ENCODE data around the gene PLEKHN1. TPM values are rescaled to one million over a fixed set of nuclear protein-coding genes. Genes with fewer than 3 reads are reported as not detected.

Gene PLEKHN1
- total and polyA plus RNA-seq, 2 of the 4 experiments (the other 2 are of a cell fraction) = 0.54 to 2.1 TPM

DNA sequence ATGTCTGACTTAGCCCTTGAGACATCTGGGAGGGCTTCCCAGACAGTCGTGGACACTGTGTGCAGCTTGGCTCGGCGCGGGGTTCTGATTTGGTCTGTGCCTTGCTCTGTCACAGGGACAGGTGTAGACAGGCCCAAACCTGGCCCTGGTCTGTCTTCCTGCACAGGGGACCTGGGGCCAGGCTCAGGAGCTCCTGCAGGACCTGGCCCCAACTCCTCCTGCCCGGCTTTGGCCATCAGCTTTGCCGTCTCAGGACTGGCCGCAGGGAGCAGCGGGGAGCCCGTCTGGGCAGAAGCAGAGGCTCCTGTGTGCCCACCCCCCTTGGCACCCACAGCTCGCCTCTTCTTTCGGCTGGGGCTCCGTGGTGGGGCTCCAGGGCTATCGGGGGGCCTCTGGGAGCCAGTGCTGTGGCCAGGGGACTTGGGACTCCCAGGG is 13.9 kb downstream of the PLEKHN1 start:
- in situ Hi-C loops (cut with MboI; ENCODE audit: low sequenced_read_pairs) = no loop called here
- DNase-seq = no peak

More for the DNA sequence above, 13.9 kb downstream of the PLEKHN1 start:
- H2BK15ac ChIP-seq (ENCODE audit: low read depth, low read length) = no peak overlapping the region
- H2AK5ac ChIP-seq (ENCODE audit: low read depth, low read length) = no peak overlapping the region
- peak overlapping the region; percentile 24 for H2AK9ac ChIP-seq (replicated peaks; ENCODE audit: low read depth, low read length, poor library complexity)
- intact Hi-C loops (cut with micrococcal nuclease) (loop anchor here (5.0 kb wide), 1 partner anchor 252 kb away; the partner anchor contains the start of genes B3GALT6 and SDF4), dilution Hi-C loops (cut with HindIII; ENCODE audit: low sequenced_read_pairs, unreplicated experiment) (no loop called here)
- no peaks in the 10 kb centered on the region for H3K36me3 ChIP-seq (ENCODE audit: control insufficient read depth, insufficient read depth, low read length)
- no peak overlapping the region for H3K4me2 ChIP-seq (ENCODE audit: low read depth, low read length)
- H2BK20ac ChIP-seq (ENCODE audit: low read depth, low read length) = no peak overlapping the region
- no peaks in the 10 kb centered on the region for H3K79me1 ChIP-seq (ENCODE audit: low read depth in 1 of 2, low read length in 2 of 2)
- H3K18ac ChIP-seq (ENCODE audit: low read depth, low read length) = no peak overlapping the region
- peaks cover 5% of the 10 kb centered on the region; the same call in 1 of the 2 replicates for H3K27me3 ChIP-seq (ENCODE audit: control insufficient read depth, insufficient read depth, low read length)
- no peaks in the 10 kb centered on the region for H3K9me3 ChIP-seq (ENCODE audit: control insufficient read depth, insufficient read depth, low read length)
- no TSS peak for BruUV-seq (replicated peaks)
- no peak overlapping the region for H4K5ac ChIP-seq (ENCODE audit: low read depth, low read length)
- TF ChIP-seq CHD1 (IDR thresholded peaks at IDR 0.05; ENCODE audit: low read depth, low read length) = no peak
- TF ChIP-seq MAFK (IDR thresholded peaks at IDR 0.05; ENCODE audit: low read depth, low read length) = no peak
- H2BK120ac ChIP-seq (ENCODE audit: low read depth, low read length) = no peak overlapping the region
- H4K91ac ChIP-seq (ENCODE audit: insufficient read depth, low read depth, low read length) = no peak overlapping the region
- no peak overlapping the region for H3K23ac ChIP-seq (ENCODE audit: low read depth, low read length)
- no peak overlapping the region for H3K27ac ChIP-seq (ENCODE audit: insufficient read depth, low read length)
- no peak overlapping the region for H3K4ac ChIP-seq (ENCODE audit: low read depth, low read length)
- ChIA-PET CTCF (interaction anchor here (1.2 kb wide), 1 partner anchor 84 kb away, joined by 3 read pairs; no protein-coding TSS in a partner anchor), POLR2A (ENCODE audit: unreplicated experiment) (no interaction called here)
- no peak overlapping the region for H3K4me3 ChIP-seq (ENCODE audit: insufficient read depth, low read depth, low read length)
- H3K9me1 ChIP-seq (ENCODE audit: insufficient read depth, low read length) = no peaks in the 10 kb centered on the region
- no peak for ATAC-seq (ENCODE audit: low read depth)
- no peak overlapping the region for H3K56ac ChIP-seq (ENCODE audit: extremely low read depth, insufficient read depth, low read length)
- no peak overlapping the region for H2AFZ ChIP-seq (replicated peaks; ENCODE audit: low read length, poor library complexity)
- H2BK5ac ChIP-seq (ENCODE audit: low read depth, low read length, poor library complexity, severe bottlenecking) = no peak overlapping the region
- H3K14ac ChIP-seq (replicated peaks; ENCODE audit: low read depth, low read length) = no peak overlapping the region
- H4K8ac ChIP-seq (ENCODE audit: low read depth in 2 of 2, low read length in 2 of 2) = no peak overlapping the region
- H3K4me1 ChIP-seq (ENCODE audit: control insufficient read depth, insufficient read depth, low read length) = 0 out of 2 replicates have a peak, but pooled peaks cover 2% of the 10 kb centered on the region
- no peak overlapping the region for H3K9ac ChIP-seq (ENCODE audit: low read depth, low read length)
- no peaks in the 10 kb centered on the region; the same call in 1 of the 2 replicates for H4K20me1 ChIP-seq (ENCODE audit: insufficient read depth, low read length)
- WGBS, 2 experiments (ENCODE audit: extremely low coverage in 2 of 2, insufficient read length in 1 of 2) = 70% methylated on average over 9 of the region's 13 CpGs; no CpG with 5 or more reads in 1 of the 2 experiments
